Measurements from ENCODE around the gene GEN1. TPM values are rescaled to one million over a fixed set of nuclear protein-coding genes. Genes with fewer than 3 reads are reported as not detected.

GEN1 gene
- total and polyA plus RNA-seq, 2 donors, result 1.2 to 21.0 TPM

- H3K36me3 ChIP-seq (ENCODE audit: insufficient read depth), result no peaks in the 10 kb centered on the region
- peak; percentile 45 for DNase-seq (ENCODE audit: extremely low spot score)
- WGBS, result 11% methylated on average over 37 of the region's 37 CpGs
Measured at GRCh38 chr2:17830053-17831034, 76.4 kb downstream of the GEN1 start.

GRCh38 chr2:17835516-17835915, 81.6 kb downstream of the GEN1 start:
- Histone ChIP-seq H3K27ac (ENCODE audit: low read depth) (no peak overlapping the region), H3K36me3 (ENCODE audit: insufficient read depth) (no peaks in the 10 kb centered on the region), H3K4me1 (ENCODE audit: insufficient read depth) (no peaks in the 10 kb centered on the region), H3K4me3 (ENCODE audit: low read depth, low read length) (no peak overlapping the region)
- 89% methylated on average over 2 of the region's 2 CpGs for WGBS
- no peak for DNase-seq (ENCODE audit: extremely low spot score)

More at GRCh38 chr2:17830053-17831034, 76.4 kb downstream of the GEN1 start:
- no peak overlapping the region for H3K4me3 ChIP-seq (ENCODE audit: low read depth, low read length)
- no peaks in the 10 kb centered on the region for H3K4me1 ChIP-seq (ENCODE audit: insufficient read depth)
- no peak overlapping the region for H3K27ac ChIP-seq (ENCODE audit: low read depth)

Other genes starting within 250 kb of the GEN1 start
- gene RAD51AP2, start 235.7 kb upstream of the GEN1 start, total RNA-seq, result 0.26 TPM
- not detected for gene RAD51AP2, start 235.7 kb upstream of the GEN1 start, polyA plus RNA-seq
- 1.7 TPM for gene VSNL1, start 213.4 kb upstream of the GEN1 start, total RNA-seq
- gene VSNL1, start 213.4 kb upstream of the GEN1 start, polyA plus RNA-seq, result 1.1 TPM
- 50.0 TPM for gene SMC6, start 328 bp upstream of the GEN1 start, total RNA-seq
- gene SMC6, start 328 bp upstream of the GEN1 start, polyA plus RNA-seq, result 7.6 TPM
- not detected for gene MSGN1, start 62.3 kb downstream of the GEN1 start, total RNA-seq
- gene MSGN1, start 62.3 kb downstream of the GEN1 start, polyA plus RNA-seq, result not detected
- 14.9 TPM for gene KCNS3, start 124.5 kb downstream of the GEN1 start, total RNA-seq
- gene KCNS3, start 124.5 kb downstream of the GEN1 start, polyA plus RNA-seq, result 7.7 TPM